HL-60 (cell line): Measurements from ENCODE around the gene VAMP5.

Experiments
- POLR2AphosphoS5 ChIP-seq: IDR thresholded peaks from 2 replicates; pipeline ENCODE4 v1.6.1; 2012; ENCODE audit warnings: low read depth
- TF ChIP-seq, protein P1 (sequence below): IDR thresholded peaks from one replicate; pipeline ENCODE4 v1.5.1; 2011; ENCODE audit warnings: low read length, control low read depth, inconsistent platforms; ENCODE audit not compliant: insufficient read depth

GRCh38 chr2:85541753-85542457, 42.3 kb upstream of the VAMP5 start:
- TF ChIP-seq, protein P1, sequence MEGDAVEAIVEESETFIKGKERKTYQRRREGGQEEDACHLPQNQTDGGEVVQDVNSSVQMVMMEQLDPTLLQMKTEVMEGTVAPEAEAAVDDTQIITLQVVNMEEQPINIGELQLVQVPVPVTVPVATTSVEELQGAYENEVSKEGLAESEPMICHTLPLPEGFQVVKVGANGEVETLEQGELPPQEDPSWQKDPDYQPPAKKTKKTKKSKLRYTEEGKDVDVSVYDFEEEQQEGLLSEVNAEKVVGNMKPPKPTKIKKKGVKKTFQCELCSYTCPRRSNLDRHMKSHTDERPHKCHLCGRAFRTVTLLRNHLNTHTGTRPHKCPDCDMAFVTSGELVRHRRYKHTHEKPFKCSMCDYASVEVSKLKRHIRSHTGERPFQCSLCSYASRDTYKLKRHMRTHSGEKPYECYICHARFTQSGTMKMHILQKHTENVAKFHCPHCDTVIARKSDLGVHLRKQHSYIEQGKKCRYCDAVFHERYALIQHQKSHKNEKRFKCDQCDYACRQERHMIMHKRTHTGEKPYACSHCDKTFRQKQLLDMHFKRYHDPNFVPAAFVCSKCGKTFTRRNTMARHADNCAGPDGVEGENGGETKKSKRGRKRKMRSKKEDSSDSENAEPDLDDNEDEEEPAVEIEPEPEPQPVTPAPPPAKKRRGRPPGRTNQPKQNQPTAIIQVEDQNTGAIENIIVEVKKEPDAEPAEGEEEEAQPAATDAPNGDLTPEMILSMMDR, result no peak
- no peak for TF ChIP-seq POLR2AphosphoS5
